ENCODE data around the gene OR10C1.
"Not testable (repeated sequence)": the region's sequence is repeated elsewhere in the genome, so short reads cannot be mapped to it uniquely, and the experiment has no call there.

OR10C1 gene

GRCh38 chr6:29424575-29424974 is 14.5 kb upstream of the OR10C1 start:
- no peak overlapping the region for H3K27ac ChIP-seq
- TF ChIP-seq, protein P1, sequence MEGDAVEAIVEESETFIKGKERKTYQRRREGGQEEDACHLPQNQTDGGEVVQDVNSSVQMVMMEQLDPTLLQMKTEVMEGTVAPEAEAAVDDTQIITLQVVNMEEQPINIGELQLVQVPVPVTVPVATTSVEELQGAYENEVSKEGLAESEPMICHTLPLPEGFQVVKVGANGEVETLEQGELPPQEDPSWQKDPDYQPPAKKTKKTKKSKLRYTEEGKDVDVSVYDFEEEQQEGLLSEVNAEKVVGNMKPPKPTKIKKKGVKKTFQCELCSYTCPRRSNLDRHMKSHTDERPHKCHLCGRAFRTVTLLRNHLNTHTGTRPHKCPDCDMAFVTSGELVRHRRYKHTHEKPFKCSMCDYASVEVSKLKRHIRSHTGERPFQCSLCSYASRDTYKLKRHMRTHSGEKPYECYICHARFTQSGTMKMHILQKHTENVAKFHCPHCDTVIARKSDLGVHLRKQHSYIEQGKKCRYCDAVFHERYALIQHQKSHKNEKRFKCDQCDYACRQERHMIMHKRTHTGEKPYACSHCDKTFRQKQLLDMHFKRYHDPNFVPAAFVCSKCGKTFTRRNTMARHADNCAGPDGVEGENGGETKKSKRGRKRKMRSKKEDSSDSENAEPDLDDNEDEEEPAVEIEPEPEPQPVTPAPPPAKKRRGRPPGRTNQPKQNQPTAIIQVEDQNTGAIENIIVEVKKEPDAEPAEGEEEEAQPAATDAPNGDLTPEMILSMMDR (IDR thresholded peaks at IDR 0.05): no peak
- no peak for TF ChIP-seq ZFX (IDR thresholded peaks at IDR 0.05; ENCODE audit: borderline replicate concordance)

DNA sequence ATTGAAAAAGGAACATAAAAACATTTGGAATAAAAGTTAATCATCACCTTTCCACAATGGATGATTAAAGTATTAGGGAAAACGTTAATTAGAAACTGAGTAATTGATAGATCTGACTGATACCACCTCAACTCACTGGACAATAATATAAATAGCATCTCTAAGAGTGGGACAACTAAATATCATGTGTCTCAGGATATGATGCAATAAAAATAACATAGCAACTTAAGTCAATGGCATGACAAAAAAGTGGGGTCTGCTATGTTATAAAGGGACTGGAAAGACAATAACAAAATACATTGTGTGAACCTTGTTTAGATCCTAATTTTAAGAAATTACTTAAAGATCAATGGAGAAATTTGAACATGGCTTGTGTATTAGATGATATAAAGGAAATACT is 14.0 kb upstream of the OR10C1 start:
- no peak for TF ChIP-seq ZFX (IDR thresholded peaks at IDR 0.05; ENCODE audit: borderline replicate concordance)
- TF ChIP-seq, protein P1 (IDR thresholded peaks at IDR 0.05): no peak
- no peak overlapping the region for H3K27ac ChIP-seq

DNA sequence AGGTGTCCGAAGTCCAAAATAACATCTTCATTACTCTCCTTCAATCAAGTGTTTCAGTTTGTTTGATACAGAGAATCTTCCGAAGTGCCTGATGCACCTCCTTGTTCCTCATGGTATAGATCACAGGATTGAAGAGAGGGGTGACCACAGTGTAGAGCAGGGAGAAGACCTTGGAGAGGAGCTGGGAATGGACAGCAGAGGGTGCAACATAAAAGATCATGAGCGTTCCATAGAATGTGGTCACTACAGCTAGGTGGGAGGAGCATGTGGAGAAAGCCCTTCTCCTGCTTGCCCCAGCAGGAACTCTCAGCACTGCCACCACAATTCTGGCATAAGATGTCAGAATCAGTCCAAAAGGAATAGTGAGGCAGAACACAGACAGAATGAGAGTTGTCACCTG is 12.5 kb upstream of the OR10C1 start:
- H3K27ac ChIP-seq: no peak overlapping the region
- no peak for TF ChIP-seq ZFX (IDR thresholded peaks at IDR 0.05; ENCODE audit: borderline replicate concordance)
- TF ChIP-seq, protein P1 (IDR thresholded peaks at IDR 0.05): no peak

GRCh38 chr6:29436730-29437129 is 2.4 kb upstream of the OR10C1 start:
- TF ChIP-seq, protein P1 (IDR thresholded peaks at IDR 0.05): peak; percentile 29
- H3K27ac ChIP-seq: not testable (repeated sequence)

- no peak overlapping the region for H3K27ac ChIP-seq
- TF ChIP-seq, protein P1 (IDR thresholded peaks at IDR 0.05): no peak
- no peak for TF ChIP-seq ZFX (IDR thresholded peaks at IDR 0.05; ENCODE audit: borderline replicate concordance)
Observed at GRCh38 chr6:29442719-29443118, 3.6 kb downstream of the OR10C1 start.

GRCh38 chr6:29444031-29444430 is 4.9 kb downstream of the OR10C1 start:
- H3K27ac ChIP-seq: not testable (repeated sequence)

- H3K27ac ChIP-seq: no peak overlapping the region
- no peak for TF ChIP-seq ZFX (IDR thresholded peaks at IDR 0.05; ENCODE audit: borderline replicate concordance)
- TF ChIP-seq, protein P1 (IDR thresholded peaks at IDR 0.05): no peak
Observed at GRCh38 chr6:29447670-29448069, 8.6 kb downstream of the OR10C1 start.

DNA sequence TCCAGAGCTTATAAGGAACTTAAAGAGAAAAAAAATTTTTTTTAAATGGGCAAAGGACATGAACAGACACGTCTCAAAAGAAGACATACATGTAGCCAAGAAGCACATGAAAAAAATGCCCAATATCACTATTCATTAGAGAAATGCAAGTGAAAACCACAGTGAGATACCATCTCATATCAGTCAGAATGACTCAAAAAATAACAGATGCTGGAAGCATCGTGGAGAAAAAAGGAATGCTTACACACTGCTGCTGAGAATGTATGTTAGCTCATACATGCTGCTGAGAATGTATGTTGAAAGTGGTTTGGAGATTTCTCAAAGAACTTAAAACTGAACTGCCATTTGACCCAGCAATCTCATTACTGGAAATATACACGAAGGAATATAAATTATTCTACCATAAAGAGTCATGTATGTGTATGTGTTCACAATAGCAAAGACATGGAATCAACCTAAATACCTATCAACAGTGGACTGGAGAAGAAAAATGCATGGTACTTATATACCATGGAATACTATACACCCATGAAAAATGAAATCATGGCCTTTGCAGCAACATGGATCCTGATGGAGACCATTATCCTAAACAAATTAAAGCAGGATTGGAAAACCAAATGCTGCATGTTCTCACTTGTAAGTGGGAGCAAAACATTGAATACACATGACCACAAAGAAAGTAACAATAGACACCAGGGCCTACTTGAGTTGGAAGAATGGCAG is 12.5 kb downstream of the OR10C1 start:
- no peak for TF ChIP-seq ZFX (IDR thresholded peaks at IDR 0.05; ENCODE audit: borderline replicate concordance)
- TF ChIP-seq, protein P1 (IDR thresholded peaks at IDR 0.05): no peak
- H3K27ac ChIP-seq: no peak overlapping the region
